Measurements from ENCODE around the gene MORC3. TPM values are rescaled to one million over a fixed set of nuclear protein-coding genes. Genes with fewer than 3 reads are reported as not detected.
A peak's percentile ranks its signal among the peaks of the same experiment; 100 is the strongest.
"Not testable (repeated sequence)": the region's sequence is repeated elsewhere in the genome, so short reads cannot be mapped to it uniquely, and the experiment has no call there.

Gene MORC3
- total RNA-seq, 2 donors from 2014 or later: 26.8 to 28.7 TPM

DNA sequence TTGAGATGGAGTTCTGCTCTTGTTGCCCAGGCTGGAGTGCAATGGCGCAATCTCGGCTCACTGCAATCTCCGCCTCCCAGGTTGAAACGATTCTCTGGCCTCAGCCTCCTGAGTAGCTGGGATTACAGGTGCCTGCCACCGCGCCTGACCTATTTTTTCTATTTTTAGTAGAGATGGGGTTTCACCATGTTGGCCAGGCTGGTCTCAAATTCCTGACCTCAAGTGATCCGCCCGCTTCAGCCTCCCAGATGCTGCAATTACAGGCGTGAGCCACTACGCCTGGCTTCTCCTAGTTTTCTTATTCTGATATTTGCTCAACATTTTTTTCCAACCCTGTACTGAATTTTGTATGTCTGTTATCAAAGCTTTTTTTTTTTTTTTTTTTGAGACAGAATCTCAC lies 62.7 kb downstream of the MORC3 start:
- H3K9me3 Mint-ChIP-seq; H3K27ac Mint-ChIP-seq; H3K36me3 Mint-ChIP-seq; H3K4me1 Mint-ChIP-seq (ENCODE audit: low read depth in 2 of 2); DNase-seq (ENCODE audit: low spot score); ATAC-seq; H3K27me3 Mint-ChIP-seq; H3K4me3 Mint-ChIP-seq: not testable (repeated sequence)

DNA sequence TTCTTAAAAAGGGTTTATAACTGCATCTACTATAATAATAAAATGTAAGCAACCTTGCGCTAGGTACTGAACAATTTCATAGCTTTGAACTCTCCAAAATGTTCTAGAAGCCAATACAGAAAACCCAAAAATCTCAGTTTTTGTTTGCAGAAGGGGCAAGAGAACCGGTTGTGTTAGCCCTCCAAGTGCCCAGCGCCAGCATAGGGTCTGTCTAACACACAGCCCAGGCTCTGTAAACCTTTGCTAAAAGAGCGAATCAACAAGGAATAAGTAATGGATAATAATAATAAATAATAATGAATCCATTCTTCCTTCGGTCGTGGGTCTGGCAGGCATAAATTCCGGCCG lies 64.9 kb downstream of the MORC3 start:
- H3K4me1 Mint-ChIP-seq (ENCODE audit: low read depth in 2 of 2): peaks cover 8 to 15% of the 10 kb centered on the region in 2 donors
- no peaks in the 10 kb centered on the region for H3K27me3 Mint-ChIP-seq
- ATAC-seq (peak; percentile 5 to 21), DNase-seq (ENCODE audit: low spot score) (no peak)
- H3K27ac Mint-ChIP-seq: no peak overlapping the region
- no peak overlapping the region for H3K4me3 Mint-ChIP-seq
- no peaks in the 10 kb centered on the region for H3K9me3 Mint-ChIP-seq
- H3K36me3 Mint-ChIP-seq: peaks cover 5% of the 10 kb centered on the region

DNA sequence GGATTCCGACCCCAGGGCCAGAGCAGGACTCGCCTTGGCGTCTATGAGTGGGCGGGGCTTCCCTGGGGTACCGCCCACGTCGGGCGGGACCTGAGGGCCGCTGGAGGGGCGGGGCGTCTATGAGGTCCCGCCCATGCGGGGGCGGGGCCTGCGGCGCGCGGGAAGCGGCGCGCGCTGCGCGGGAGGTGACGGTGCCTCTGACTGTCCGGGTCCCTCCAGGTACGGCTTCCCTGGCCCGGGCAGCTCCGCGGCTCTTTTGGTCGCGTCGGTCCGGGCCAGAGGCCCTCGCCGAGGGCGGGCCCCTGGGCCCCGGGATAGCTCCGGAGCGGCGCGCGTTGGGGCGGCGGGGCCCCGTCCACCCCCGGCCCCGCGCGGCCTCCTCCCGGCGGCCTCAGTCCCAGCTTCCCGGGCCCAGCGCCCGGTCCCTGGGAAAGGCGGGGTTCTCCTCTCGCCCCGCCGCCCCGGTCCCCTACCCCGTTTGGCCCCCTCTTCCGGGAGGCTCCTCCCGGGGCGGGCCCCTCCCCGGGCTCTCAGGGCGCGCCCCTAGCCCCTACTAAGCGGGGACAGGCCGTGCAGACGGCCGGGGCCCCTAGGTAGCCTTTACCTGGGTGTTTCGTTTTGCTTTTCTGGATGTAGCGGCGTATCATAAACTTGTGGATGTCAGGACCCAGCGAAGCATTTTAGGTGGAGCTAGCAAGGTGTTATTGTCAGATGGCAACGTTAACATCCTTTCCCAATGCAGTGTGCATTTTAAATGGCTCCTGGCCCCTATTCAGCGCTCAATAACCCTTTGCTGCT lies 65.4 kb downstream of the MORC3 start, which contains the start of gene CHAF1B:
TSS of gene CHAF1B (plus strand) at position 160 of the 798 bp plus-strand sequence. CDS start 745 bp downstream, outside the sequence.
- no peaks in the 10 kb centered on the region for H3K27me3 Mint-ChIP-seq
- ATAC-seq (peak; percentile 99), DNase-seq (ENCODE audit: low spot score) (peak; percentile 88)
- peak within 1 kb of the TSS; percentile 84 for H3K4me3 Mint-ChIP-seq
- no peak within 1 kb of the TSS for H3K27ac Mint-ChIP-seq
- peaks cover 5% of the 10 kb centered on the region for H3K36me3 Mint-ChIP-seq
- peaks cover 8 to 15% of the 10 kb centered on the region in 2 donors for H3K4me1 Mint-ChIP-seq (ENCODE audit: low read depth in 2 of 2)
- H3K9me3 Mint-ChIP-seq: no peaks in the 10 kb centered on the region

DNA sequence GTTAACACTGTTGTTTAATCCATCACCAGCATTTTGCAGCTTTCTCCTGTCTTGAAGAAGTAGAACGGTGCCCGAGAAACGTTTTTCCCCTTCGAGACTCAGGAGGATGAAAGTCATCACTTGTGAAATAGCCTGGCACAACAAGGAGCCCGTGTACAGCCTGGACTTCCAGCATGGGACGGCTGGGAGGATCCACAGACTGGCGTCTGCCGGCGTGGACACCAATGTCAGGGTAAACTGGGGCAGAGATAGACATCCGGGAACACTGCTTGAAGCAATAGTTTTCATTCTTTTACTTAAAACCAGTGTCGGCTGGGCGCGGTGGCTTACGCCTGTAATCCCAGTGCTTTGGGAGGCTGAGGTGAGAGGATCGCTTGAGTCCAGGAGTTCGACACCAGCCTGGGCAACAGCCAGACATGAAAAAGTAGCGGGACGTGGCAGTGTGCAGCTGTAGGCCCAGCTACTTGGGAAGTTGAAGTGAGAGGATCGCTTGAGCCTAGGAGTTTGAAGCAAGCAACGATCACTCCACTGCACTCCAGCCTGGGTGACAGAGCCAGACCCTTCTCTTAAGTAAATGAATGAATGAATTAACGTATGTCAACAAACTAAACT lies 66.1 kb downstream of the MORC3 start:
- DNase-seq (ENCODE audit: low spot score) (no peak), ATAC-seq (no peak)
- Mint-ChIP-seq H3K27ac (no peak overlapping the region), H3K4me3 (peak overlapping the region; percentile 84), H3K27me3 (no peaks in the 10 kb centered on the region), H3K9me3 (no peaks in the 10 kb centered on the region), H3K4me1 (ENCODE audit: low read depth in 2 of 2) (peaks cover 8 to 15% of the 10 kb centered on the region in 2 donors), H3K36me3 (peaks cover 5% of the 10 kb centered on the region)

DNA sequence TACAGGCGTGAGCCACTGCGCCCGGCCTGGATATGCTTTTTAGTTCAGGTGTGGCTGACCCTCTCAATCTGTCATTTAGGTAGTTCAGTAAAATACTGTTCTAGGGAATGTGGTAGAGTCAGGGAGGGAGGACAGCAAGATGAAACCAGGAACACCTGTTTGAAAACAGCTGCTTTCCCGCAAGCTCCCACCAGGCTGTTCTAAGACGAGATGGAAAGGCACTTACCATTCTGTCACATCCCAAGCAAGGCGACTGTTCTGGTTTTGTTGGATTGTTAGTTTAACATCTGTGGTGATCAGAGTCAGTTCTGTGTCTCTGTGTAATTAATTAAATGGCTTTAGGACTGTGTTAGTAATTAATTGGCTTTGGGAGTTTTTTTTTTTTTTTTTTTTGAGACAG lies 68.1 kb downstream of the MORC3 start:
- Mint-ChIP-seq H3K27ac (no peak overlapping the region), H3K4me3 (no peak overlapping the region), H3K4me1 (ENCODE audit: low read depth in 2 of 2) (peaks cover 8 to 15% of the 10 kb centered on the region in 2 donors), H3K36me3 (peaks cover 5% of the 10 kb centered on the region), H3K9me3 (no peaks in the 10 kb centered on the region), H3K27me3 (no peaks in the 10 kb centered on the region)
- ATAC-seq: no peak
- no peak for DNase-seq (ENCODE audit: low spot score)

DNA sequence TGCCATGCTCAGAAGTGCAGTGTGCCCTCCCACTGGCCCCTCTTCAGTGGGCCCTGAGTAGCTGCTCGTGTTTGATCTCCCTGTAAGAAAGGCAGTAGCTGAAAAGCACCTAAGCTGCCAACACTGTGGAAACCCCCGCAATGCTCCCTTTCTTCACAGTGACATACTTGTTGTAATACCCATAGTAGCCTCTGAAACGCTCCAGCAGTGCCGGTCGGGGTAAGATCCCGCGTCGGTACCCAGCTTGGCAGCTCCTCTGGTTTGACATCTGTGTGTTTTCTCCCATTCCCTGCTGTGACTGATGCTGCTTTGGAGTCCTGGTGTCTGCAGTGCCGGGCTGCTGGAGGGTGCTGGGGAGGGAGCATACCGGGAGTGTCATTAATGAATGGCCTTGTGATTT lies 68.8 kb downstream of the MORC3 start:
- Mint-ChIP-seq H3K36me3 (peaks cover 5% of the 10 kb centered on the region), H3K4me1 (ENCODE audit: low read depth in 2 of 2) (peaks cover 8 to 15% of the 10 kb centered on the region in 2 donors), H3K9me3 (no peaks in the 10 kb centered on the region), H3K27me3 (no peaks in the 10 kb centered on the region), H3K4me3 (no peak overlapping the region), H3K27ac (no peak overlapping the region)
- DNase-seq (ENCODE audit: low spot score) (no peak), ATAC-seq (no peak)

DNA sequence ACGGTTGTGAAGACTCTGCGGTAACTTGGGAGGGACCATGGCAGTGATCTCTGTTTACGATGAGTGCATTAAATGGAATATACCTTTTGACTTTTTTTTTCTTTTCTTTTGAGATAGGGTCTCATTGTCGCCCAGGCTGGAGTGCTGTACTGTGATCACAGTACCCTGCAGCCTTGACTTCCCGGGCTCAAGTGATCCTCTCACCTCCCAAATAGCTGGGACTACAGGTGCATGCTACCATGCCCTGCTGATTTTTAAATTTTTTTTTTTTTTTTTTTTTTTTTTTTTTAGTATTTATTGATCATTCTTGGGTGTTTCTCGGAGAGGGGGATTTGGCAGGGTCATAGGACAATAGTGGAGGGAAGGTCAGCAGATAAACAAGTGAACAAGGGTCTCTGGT lies 71.7 kb downstream of the MORC3 start:
- not testable (repeated sequence) for H3K4me3 Mint-ChIP-seq; H3K27ac Mint-ChIP-seq; ATAC-seq; H3K4me1 Mint-ChIP-seq (ENCODE audit: low read depth in 2 of 2); H3K27me3 Mint-ChIP-seq; H3K9me3 Mint-ChIP-seq; DNase-seq (ENCODE audit: low spot score)
- peaks cover 12% of the 10 kb centered on the region for H3K36me3 Mint-ChIP-seq

DNA sequence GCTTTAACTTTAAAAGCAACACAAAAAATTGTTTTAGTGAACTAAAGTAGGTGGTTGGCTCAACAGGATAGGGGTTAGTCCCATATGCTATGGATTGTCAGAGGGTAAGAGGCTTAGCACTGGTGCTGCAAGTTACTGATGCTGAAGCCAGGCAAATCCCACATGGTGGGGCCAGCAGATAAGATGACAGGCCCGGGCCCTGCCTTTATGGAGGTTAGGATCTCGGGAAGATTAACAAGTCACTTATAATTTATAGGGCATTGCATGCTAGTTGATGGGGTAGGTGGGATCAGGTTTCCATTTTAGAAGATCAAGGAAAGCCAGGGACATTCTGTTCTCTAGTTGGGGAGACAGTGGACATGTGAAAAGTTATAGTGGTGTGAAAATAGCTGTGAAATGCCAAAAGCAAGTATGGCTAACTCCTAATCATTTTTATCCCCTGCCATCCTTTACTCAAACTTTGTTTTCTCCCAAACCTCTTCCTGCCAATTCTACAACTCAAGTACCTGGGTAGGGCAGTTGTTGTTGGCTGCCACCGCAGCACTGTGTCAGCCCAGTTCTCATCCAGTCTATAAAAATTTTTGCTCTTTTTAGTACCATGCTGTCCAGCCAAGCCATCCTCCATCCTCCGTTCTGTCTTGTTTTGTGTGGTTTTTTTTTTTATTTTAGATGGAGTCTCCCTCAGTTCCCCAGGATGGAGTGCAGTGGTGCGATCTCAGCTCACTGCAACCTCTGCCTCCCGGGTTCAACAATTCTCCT lies 75.5 kb downstream of the MORC3 start:
- ATAC-seq: no peak
- H3K27ac Mint-ChIP-seq: no peak overlapping the region
- H3K27me3 Mint-ChIP-seq: no peaks in the 10 kb centered on the region
- no peak overlapping the region for H3K4me3 Mint-ChIP-seq
- DNase-seq (ENCODE audit: low spot score): no peak
- no peaks in the 10 kb centered on the region for H3K4me1 Mint-ChIP-seq (ENCODE audit: low read depth in 2 of 2)
- H3K36me3 Mint-ChIP-seq: peaks cover 19% of the 10 kb centered on the region
- no peaks in the 10 kb centered on the region for H3K9me3 Mint-ChIP-seq

DNA sequence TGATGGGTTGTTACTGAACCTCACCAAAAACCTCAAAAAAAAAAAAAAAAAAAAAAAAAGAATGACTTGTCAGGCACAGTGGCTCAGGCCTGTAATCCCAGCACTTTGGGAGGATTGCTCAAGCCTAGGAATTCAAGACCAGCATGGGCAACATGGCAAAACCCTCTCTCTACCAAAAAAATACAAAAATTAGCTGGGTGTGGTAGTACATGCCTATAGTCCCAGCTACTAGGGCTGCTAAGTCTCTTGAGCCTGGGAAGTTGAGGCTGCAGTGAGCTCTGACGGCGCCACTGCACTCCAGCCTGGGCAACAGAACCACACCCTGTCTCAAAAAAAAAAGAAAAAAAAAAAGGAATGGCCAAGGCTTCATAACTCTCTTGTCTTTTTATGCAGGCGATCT lies 76.3 kb downstream of the MORC3 start:
- Mint-ChIP-seq H3K9me3 (no peaks in the 10 kb centered on the region), H3K36me3 (peaks cover 19% of the 10 kb centered on the region), H3K4me3 (no peak overlapping the region), H3K4me1 (ENCODE audit: low read depth in 2 of 2) (no peaks in the 10 kb centered on the region), H3K27ac (no peak overlapping the region), H3K27me3 (no peaks in the 10 kb centered on the region)
- no peak for ATAC-seq
- DNase-seq (ENCODE audit: low spot score): no peak

DNA sequence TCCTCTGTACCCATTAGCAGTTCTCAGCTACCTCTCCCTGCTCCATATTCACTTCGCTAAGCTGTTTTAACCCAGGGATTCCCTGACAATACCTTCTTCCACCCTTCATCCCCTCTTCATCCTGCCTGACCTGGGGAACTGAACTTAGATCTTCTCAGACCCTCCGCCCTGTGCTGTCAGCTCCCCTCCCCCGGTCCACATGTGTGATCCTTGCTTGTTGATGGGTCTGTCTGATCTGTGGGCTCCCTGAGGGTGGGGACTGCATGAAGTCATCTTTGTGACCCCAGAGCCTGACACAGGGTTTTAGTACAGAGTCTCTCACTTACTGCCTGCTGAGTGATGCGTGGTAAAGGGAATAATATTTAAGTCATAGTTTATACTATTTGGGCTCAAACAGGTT lies 77.0 kb downstream of the MORC3 start:
- no peak overlapping the region for H3K4me3 Mint-ChIP-seq
- DNase-seq (ENCODE audit: low spot score) (no peak), ATAC-seq (peak in 1 of 2 donors; percentile 43)
- no peak overlapping the region for H3K27ac Mint-ChIP-seq
- H3K9me3 Mint-ChIP-seq: no peaks in the 10 kb centered on the region
- no peaks in the 10 kb centered on the region for H3K4me1 Mint-ChIP-seq (ENCODE audit: low read depth in 2 of 2)
- peaks cover 19% of the 10 kb centered on the region for H3K36me3 Mint-ChIP-seq
- H3K27me3 Mint-ChIP-seq: no peaks in the 10 kb centered on the region

DNA sequence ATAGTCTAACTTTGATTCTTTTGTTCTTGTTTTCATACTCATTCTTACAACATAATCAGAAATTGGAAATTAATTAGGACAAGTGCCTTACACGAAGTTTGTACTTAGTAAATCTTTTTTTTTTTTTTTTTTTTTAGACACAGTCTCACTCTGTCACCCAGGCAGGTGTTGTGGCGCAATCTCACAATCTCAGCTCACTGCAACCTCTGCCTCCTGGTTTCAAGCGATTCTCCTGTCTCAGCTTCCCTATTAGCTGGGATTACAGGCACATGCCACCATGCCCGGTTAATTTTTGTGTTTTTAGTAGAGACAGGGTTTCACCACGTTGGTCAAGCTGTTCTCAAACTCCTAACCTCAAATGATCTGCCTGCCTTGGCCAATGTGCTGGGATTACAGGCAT lies 77.6 kb downstream of the MORC3 start:
- no peak overlapping the region for H3K27ac Mint-ChIP-seq
- no peaks in the 10 kb centered on the region for H3K27me3 Mint-ChIP-seq
- no peak overlapping the region for H3K4me3 Mint-ChIP-seq
- DNase-seq (ENCODE audit: low spot score) (no peak), ATAC-seq (no peak)
- no peaks in the 10 kb centered on the region for H3K9me3 Mint-ChIP-seq
- H3K4me1 Mint-ChIP-seq (ENCODE audit: low read depth in 2 of 2): no peaks in the 10 kb centered on the region
- peaks cover 22% of the 10 kb centered on the region for H3K36me3 Mint-ChIP-seq

DNA sequence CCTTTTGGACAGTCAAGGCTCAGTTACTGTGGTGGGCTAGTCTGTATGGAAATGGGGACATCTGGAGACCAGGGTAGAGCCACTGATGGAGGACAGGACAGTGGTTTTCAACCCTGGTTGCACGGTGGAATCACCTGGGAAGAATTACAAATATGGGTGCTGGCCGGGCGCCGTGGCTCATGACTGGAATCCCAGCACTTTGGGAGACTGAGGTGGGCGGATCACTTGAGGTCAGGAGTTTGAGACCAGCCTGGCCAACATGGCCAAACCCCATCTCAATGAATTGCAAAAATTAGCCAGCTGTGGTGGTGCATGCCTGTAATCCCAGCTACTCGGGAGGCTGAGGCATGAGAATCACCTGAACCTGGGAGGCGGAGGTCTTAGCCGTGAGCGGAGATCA lies 79.7 kb downstream of the MORC3 start:
- not testable (repeated sequence) for H3K27ac Mint-ChIP-seq; DNase-seq (ENCODE audit: low spot score); H3K4me1 Mint-ChIP-seq (ENCODE audit: low read depth in 2 of 2); H3K9me3 Mint-ChIP-seq; H3K27me3 Mint-ChIP-seq; ATAC-seq; H3K4me3 Mint-ChIP-seq
- H3K36me3 Mint-ChIP-seq: peaks cover 27% of the 10 kb centered on the region

DNA sequence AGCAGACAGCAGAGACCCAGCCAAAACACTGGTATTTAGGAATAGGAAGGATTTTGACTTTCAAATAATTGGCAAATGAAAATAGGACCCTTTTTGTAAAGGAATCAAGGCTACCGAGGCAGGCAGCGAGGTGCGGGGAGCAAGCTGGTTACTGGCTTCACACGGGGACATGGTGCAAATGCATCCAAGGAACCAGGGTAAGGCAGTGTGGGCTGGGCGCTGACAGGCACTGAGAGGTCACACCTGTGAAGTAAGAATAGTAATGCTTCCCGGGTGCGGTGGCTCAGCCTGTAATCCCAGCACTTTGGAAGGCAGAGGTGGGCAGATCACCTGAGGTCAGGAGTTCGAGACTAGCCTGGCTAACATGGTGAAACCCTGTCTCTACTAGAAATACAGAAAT lies 80.7 kb downstream of the MORC3 start:
- Mint-ChIP-seq H3K27me3 (no peaks in the 10 kb centered on the region), H3K36me3 (peaks cover 25% of the 10 kb centered on the region), H3K4me1 (ENCODE audit: low read depth in 2 of 2) (peaks cover 5 to 6% of the 10 kb centered on the region in 2 donors), H3K27ac (no peak overlapping the region), H3K9me3 (no peaks in the 10 kb centered on the region), H3K4me3 (no peak overlapping the region)
- ATAC-seq (no peak), DNase-seq (ENCODE audit: low spot score) (no peak)

DNA sequence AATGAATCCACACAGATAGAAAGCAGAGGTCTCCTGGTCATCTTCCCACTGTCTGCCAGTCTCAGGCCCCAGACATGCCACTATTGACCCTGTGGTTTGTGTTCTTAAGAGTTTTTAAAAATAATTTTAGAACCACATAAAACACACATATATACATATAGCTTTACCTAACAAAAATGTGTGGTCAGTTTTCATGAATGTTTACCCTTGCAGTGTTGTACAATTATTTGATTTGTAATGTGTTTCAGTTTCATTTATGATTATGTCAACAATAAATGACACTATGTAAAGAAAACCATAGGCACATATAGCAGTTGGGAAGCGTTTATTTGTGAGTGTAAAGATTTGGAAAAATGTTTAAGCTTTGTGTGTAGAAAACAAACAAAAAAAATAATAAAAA lies 82.3 kb downstream of the MORC3 start:
- no peak for ATAC-seq
- Mint-ChIP-seq H3K4me1 (ENCODE audit: low read depth in 2 of 2) (peaks cover 6% of the 10 kb centered on the region in 2 donors), H3K27me3 (no peaks in the 10 kb centered on the region), H3K27ac (no peak overlapping the region), H3K36me3 (peaks cover 15% of the 10 kb centered on the region), H3K4me3 (no peak overlapping the region), H3K9me3 (no peaks in the 10 kb centered on the region)
- DNase-seq (ENCODE audit: low spot score): no peak
